Left lung (tissue), 10 donors: Measurements from ENCODE around the gene PEX10. TPM values are rescaled to one million over a fixed set of nuclear protein-coding genes. Genes with fewer than 3 reads are reported as not detected.
A peak's percentile ranks its signal among the peaks of the same experiment; 100 is the strongest.

ENCODE experiments used
- ATAC-seq: fragments of 200-7000 bp; cut with Tn5 transposase; one replicate; pipeline ENCODE4 v1.9.1; 2020; ENCODE audit warnings: moderate library complexity
- DNase-seq, 4 donors: peaks; one replicate each; pipeline ENCODE4 v3.0.0-alpha.2; 2013 to 2020
- H3K27ac ChIP-seq, 2 donors: fragments of 200-600 bp; sonication (generic) in 1 of 2; one replicate each; pipeline versions ENCODE4 v1.5.0 to v1.8.0; 2020 to 2021
- H3K27me3 ChIP-seq, 2 donors: fragments of 200-600 bp; sonication (generic) in 1 of 2; one replicate each; pipeline versions ENCODE4 v1.5.0 to v1.8.0; 2020 to 2021
- H3K36me3 ChIP-seq, 2 donors: fragments of 200-600 bp; sonication (generic) in 1 of 2; one replicate each; pipeline versions ENCODE4 v1.5.0 to v1.8.0; 2020 to 2021
- H3K4me1 ChIP-seq, 2 donors: fragments of 200-600 bp; one replicate each; pipeline ENCODE4 v1.8.0; 2021
- H3K4me3 ChIP-seq, 2 donors: fragments of 200-600 bp; sonication (generic) in 1 of 2; one replicate each; pipeline versions ENCODE4 v1.5.0 to v1.8.0; 2020 to 2021; ENCODE audit warnings: mild to moderate bottlenecking in 1 of 2
- H3K9me3 ChIP-seq, 2 donors: fragments of 200-600 bp; sonication (generic) in 1 of 2; one replicate each; pipeline versions ENCODE4 v1.5.0 to v1.8.0; 2020 to 2021
- CTCF ChIP-seq, 2 donors: fragments of 200-600 bp; sonication (generic) in 1 of 2; IDR thresholded peaks; one replicate each; pipeline versions ENCODE4 v1.5.0 to v1.8.0; 2021; ENCODE audit warnings: antibody characterized with exemption in 2 of 2
- intact Hi-C, 2 donors: fragments of 100-400 bp; cut with DNase I; formaldehyde crosslinking; loops; one replicate each; pipeline versions ENCODE4 v1.11.2 to v1.14.2; 2022
- polyA plus RNA-seq, 6 donors: library from polyadenylated mRNA; unstranded; fragments of 120-200 nt; gene quantifications; one replicate each; pipeline ENCODE4 v1.2.1, GENCODE V29; 2013; ENCODE audit not compliant: insufficient read length in 6 of 6
- total RNA-seq, 2 donors: library from RNA; stranded (reverse); fragmentation: NEBNext Ultra II Directional; extraction: Animal tissue kit (Norgen Biotek cat#: 25700); gene quantifications; one replicate each; pipeline ENCODE4 v1.2.1, GENCODE V29; 2021
- donor health status: DM: no; HTN: yes; CAD: no.
- donor health status: DM: no; HTN: no; CAD: no.

The PEX10 gene
- total and polyA plus RNA-seq, 8 donors, result 14.3 to 22.9 (median 17.4) TPM

GRCh38 chr1:2384130-2384860 is 28.1 kb downstream of the PEX10 start:
- ATAC-seq, result no peak
- H3K27ac ChIP-seq, result no peak overlapping the region
- no peak overlapping the region for H3K4me3 ChIP-seq
- H3K27me3 ChIP-seq, result no peaks in the 10 kb centered on the region
- peak in 2 of 4 donors; percentile 24 to 47 for DNase-seq
- no peaks in the 10 kb centered on the region for H3K9me3 ChIP-seq
- H3K4me1 ChIP-seq, result peaks cover 4 to 6% of the 10 kb centered on the region in 2 donors
- no peak for TF ChIP-seq CTCF (IDR thresholded peaks at IDR 0.05)
- intact Hi-C loops, result loop anchor here in 1 of 2 donors (10.0 kb wide), 1 partner anchor 189 kb away; the partner anchor contains the start of gene FAAP20
- no peaks in the 10 kb centered on the region for H3K36me3 ChIP-seq

GRCh38 chr1:2383576-2383975 is 28.8 kb downstream of the PEX10 start:
- no peak overlapping the region for H3K4me3 ChIP-seq
- intact Hi-C loops, result loop anchor here (2.0 to 10.0 kb wide), 2 partner anchors 189 kb away; partner anchors contain the start of gene FAAP20 (in 2 of the 2)
- H3K9me3 ChIP-seq, result no peaks in the 10 kb centered on the region
- no peak for ATAC-seq
- DNase-seq, result peak in 2 of 4 donors; percentile 15 to 45
- TF ChIP-seq CTCF (IDR thresholded peaks at IDR 0.05), result no peak
- no peak overlapping the region for H3K27ac ChIP-seq
- H3K4me1 ChIP-seq, result peaks cover 4 to 6% of the 10 kb centered on the region in 2 donors
- no peaks in the 10 kb centered on the region for H3K27me3 ChIP-seq
- H3K36me3 ChIP-seq, result no peaks in the 10 kb centered on the region

GRCh38 chr1:2382621-2383361 is 29.6 kb downstream of the PEX10 start:
- peaks cover 4 to 6% of the 10 kb centered on the region in 2 donors for H3K4me1 ChIP-seq
- H3K27me3 ChIP-seq, result no peaks in the 10 kb centered on the region
- H3K27ac ChIP-seq, result no peak overlapping the region
- H3K4me3 ChIP-seq, result no peak overlapping the region
- DNase-seq (peak in 3 of 4 donors; percentile 26 to 75 (median 30)), ATAC-seq (peak; percentile 53)
- H3K9me3 ChIP-seq, result no peaks in the 10 kb centered on the region
- intact Hi-C loops, result loop anchor here (2.0 to 10.0 kb wide), 2 partner anchors 188 kb away; partner anchors contain the start of gene FAAP20 (in 2 of the 2)
- peak in 1 of 2 donors; percentile 17 for TF ChIP-seq CTCF (IDR thresholded peaks at IDR 0.05)
- no peaks in the 10 kb centered on the region for H3K36me3 ChIP-seq

DNA sequence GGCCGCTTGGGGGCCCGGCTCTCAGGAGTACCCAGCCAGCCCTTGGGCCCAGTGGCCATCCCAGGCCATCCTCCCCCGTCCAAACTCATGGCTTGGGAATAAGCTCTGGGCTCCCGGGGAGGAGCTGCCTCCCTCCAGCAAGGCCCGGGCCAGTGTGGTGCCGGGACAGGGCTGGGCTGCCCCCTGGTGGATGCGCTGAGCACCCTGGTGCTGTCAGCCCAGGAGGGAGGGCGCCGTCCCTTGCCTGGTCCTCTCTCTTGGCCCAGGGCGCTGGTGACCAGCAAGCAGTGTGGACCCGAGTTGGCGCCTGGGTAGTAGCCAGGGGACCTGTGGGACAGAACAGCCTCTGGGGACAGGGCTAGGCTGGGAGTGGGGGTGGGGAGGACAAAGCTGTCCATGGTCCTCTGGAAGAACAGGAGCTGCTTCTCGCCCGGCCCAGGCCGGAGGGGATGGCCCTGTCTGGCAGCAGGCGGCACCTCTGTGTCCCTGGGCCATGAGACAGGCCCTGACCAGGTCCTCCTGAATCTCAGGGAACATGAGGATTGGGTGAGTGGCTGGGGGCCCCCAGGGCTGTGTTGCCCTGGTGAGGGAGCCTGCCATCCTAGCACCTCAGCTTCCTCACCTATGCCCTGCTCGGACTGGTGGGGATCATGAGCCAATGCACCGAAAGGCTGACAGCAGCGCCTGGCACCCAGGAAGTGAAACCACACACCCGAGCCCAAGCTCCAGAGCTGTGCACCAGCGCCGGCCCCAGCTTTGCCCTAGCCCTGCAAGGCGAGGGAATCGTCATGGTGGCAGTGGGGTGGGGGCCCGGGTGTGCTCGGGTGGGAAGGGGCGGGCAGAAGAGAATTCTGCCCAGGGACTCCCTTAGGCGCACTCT is 30.4 kb downstream of the PEX10 start:
- ATAC-seq (peak; percentile 98), DNase-seq (peak; percentile 69 to 97 (median 86))
- peak; percentile 87 to 95 for TF ChIP-seq CTCF (IDR thresholded peaks at IDR 0.05)
- H3K4me1 ChIP-seq, result peaks cover 4 to 6% of the 10 kb centered on the region in 2 donors
- no peaks in the 10 kb centered on the region for H3K27me3 ChIP-seq
- intact Hi-C loops, result loop anchor here (2.0 to 10.0 kb wide), 2 partner anchors 187 kb away; partner anchors contain the start of gene FAAP20 (in 2 of the 2)
- no peaks in the 10 kb centered on the region for H3K9me3 ChIP-seq
- no peak overlapping the region for H3K4me3 ChIP-seq
- no peaks in the 10 kb centered on the region for H3K36me3 ChIP-seq
- no peak overlapping the region for H3K27ac ChIP-seq
